Measurements from ENCODE around the gene TYSND1. TPM values are rescaled to one million over a fixed set of nuclear protein-coding genes. Genes with fewer than 3 reads are reported as not detected.

TYSND1 gene
- total RNA-seq, 2 donors from 2014 or later: 4.4 to 4.9 TPM

DNA sequence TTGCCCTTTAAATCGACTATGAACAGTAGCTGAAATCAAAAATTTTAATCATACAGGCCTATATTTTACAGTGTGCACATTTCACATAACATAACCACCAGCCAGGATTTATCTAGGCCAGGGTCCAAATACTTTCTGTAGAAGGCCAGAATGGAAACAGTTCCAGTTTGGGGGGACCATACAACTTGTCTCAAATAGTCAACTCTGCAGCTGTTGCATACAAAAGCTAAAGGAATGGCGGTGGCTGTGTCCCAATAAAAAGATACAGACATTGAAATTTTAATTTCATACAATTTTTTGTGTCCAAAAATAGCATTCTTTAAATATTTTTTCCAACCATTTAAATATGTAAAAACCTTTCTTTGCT is 742 bp upstream of the TYSND1 start:
- Histone ChIP-seq H3K4me3 (peak overlapping the region; percentile 59 to 73), H3K4me1 (peaks cover 0 to 22% of the 10 kb centered on the region in 2 donors), H3K9me3 (no peaks in the 10 kb centered on the region), H3K36me3 (peaks cover 32% of the 10 kb centered on the region), H3K27me3 (no peaks in the 10 kb centered on the region), H3K27ac (peak overlapping the region; percentile 87 to 91)
- TF ChIP-seq CTCF (IDR thresholded peaks at IDR 0.05): no peak
- no peak for DNase-seq (ENCODE audit: low spot score)

- Histone ChIP-seq H3K27me3 (no peaks in the 10 kb centered on the region), H3K27ac (peak overlapping the region; percentile 87 to 91), H3K36me3 (peaks cover 21% of the 10 kb centered on the region), H3K9me3 (no peaks in the 10 kb centered on the region), H3K4me3 (peak overlapping the region; percentile 59 to 73), H3K4me1 (peaks cover 0 to 22% of the 10 kb centered on the region in 2 donors)
- TF ChIP-seq CTCF (IDR thresholded peaks at IDR 0.05): peak in 1 of 2 donors; percentile 72
- DNase-seq (ENCODE audit: low spot score): peak; percentile 64
These were observed 623 bp downstream of the TYSND1 start for GRCh38 chr10:70145666-70146488.

DNA sequence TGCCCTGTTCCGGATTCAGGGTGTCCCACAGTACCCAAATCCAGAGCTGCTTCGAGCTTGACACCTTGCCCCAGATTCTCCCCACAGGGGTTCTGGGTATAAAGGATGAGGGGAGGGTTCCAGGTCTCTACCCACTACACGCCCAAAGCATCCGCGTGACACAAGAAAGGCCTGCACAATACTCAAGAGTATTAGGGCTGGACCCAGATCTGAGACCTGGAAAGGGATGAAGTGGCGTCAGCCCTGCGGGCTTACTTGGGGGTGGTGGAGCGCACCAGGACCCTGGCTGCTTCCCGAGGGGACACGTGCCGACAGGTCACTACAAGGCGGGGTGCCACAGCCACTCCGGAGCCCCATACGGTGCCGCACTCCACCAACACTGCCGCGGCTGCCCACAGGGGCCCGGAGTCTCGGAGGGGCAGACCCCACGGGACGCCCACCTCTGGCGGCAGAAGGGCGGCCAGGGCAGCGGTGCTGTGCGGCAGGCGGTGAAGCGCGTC is 1.3 kb downstream of the TYSND1 start:
- Histone ChIP-seq H3K9me3 (no peaks in the 10 kb centered on the region), H3K27me3 (no peaks in the 10 kb centered on the region), H3K36me3 (peaks cover 15% of the 10 kb centered on the region), H3K4me1 (peaks cover 0 to 22% of the 10 kb centered on the region in 2 donors), H3K27ac (peak overlapping the region; percentile 87 to 91), H3K4me3 (peak overlapping the region; percentile 59 to 73)
- TF ChIP-seq CTCF (IDR thresholded peaks at IDR 0.05): no peak
- no peak for DNase-seq (ENCODE audit: low spot score)

DNA sequence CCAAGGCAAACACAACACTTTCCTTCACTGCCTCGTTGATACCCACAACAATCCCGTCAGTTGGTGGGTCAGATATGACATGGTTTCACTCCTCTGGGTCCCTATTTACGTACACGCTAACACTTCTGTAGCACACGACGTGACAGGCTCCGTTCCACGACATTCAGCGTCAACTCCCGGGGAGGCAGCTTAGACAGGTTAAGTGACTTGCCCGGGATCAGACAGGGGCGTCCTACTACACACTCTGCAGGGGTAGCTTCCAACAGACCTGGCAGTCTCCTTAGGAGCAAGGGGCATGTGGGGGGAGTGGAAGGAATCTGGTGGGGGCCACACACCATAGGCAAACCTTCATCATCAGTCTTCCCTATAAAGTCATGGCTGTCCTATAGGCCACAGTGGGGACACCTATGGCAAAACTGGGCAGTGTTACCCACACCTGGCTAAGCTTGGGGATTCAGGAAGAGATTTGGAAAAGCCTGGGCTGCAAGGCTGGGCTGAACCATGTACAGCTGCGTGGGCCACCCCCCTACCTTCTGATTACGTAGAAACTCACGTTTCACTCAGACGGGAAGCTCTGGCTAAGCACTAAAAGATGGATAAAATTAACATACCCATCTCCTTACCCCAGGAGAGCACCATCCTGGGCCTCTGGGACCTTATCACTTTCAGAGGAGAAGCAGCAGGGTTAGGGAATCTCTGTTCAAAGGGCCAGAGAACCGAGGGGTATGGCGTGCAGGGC is 2.0 kb downstream of the TYSND1 start:
- Histone ChIP-seq H3K27ac (no peak overlapping the region), H3K36me3 (peaks cover 9% of the 10 kb centered on the region)
- no peak for DNase-seq (ENCODE audit: low spot score)

DNA sequence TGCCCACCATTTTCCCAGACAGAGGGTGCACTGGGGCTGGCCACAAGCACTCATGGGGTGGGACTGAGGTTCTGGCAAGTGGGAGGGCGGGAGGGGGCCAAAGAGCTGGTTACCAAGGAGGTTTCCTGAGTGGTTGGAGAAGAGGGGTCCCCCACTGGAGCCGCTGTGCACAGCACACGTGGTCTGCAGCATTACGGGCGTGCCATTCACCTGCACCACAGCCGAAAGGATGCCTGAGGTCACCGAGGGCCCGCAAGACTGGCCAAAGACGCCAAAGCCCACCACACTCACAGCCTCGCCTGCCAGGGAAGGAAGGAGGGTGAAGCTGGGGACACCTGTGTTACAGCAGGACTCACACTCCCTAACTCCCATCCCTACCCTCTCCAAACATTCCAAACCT is 3.9 kb downstream of the TYSND1 start:
- DNase-seq (ENCODE audit: low spot score): no peak
- Histone ChIP-seq H3K9me3 (no peaks in the 10 kb centered on the region), H3K36me3 (peaks cover 4% of the 10 kb centered on the region), H3K4me1 (peaks cover 0 to 20% of the 10 kb centered on the region in 2 donors), H3K27ac (no peak overlapping the region), H3K4me3 (no peak overlapping the region), H3K27me3 (no peaks in the 10 kb centered on the region)
- TF ChIP-seq CTCF (IDR thresholded peaks at IDR 0.05): no peak

More for the DNA sequence above, 2.0 kb downstream of the TYSND1 start:
- no peaks in the 10 kb centered on the region for H3K9me3 ChIP-seq
- peak overlapping the region; percentile 59 to 73 for H3K4me3 ChIP-seq
- H3K27me3 ChIP-seq: no peaks in the 10 kb centered on the region
- no peak for TF ChIP-seq CTCF (IDR thresholded peaks at IDR 0.05)
- H3K4me1 ChIP-seq: peaks cover 0 to 22% of the 10 kb centered on the region in 2 donors
